HFFc6 (cell line): ENCODE measurements around the gene LMO1. TPM values are rescaled to one million over a fixed set of nuclear protein-coding genes. Genes with fewer than 3 reads are reported as not detected.
A peak's percentile ranks its signal among the peaks of the same experiment; 100 is the strongest.

Experiments
- DNase-seq: peaks from one replicate; pipeline ENCODE4 v3.0.0-alpha.2; 2018
- H3K27ac Mint-ChIP-seq: 2 replicates; pipeline ENCODE4 v1.8.0; 2020; ENCODE audit warnings: mild to moderate bottlenecking, mixed read lengths
- H3K27me3 Mint-ChIP-seq: 2 replicates; pipeline ENCODE4 v1.8.0; 2021; ENCODE audit warnings: mild to moderate bottlenecking, moderate library complexity, mixed read lengths; ENCODE audit not compliant: insufficient read depth
- H3K36me3 Mint-ChIP-seq: 2 replicates; pipeline ENCODE4 v1.8.0; 2021; ENCODE audit warnings: low read depth, mixed read lengths
- H3K4me1 Mint-ChIP-seq: 2 replicates; pipeline ENCODE4 v1.8.0; 2020; ENCODE audit warnings: low read depth, mixed read lengths
- H3K4me3 Mint-ChIP-seq: 2 replicates; pipeline ENCODE4 v1.8.0; 2020; ENCODE audit warnings: mild to moderate bottlenecking, moderate library complexity, mixed read lengths
- H3K9me3 Mint-ChIP-seq: 2 replicates; pipeline ENCODE4 v1.8.0; 2020; ENCODE audit warnings: mild to moderate bottlenecking, mixed read lengths
- total RNA-seq, 6 experiments: library from RNA; stranded (reverse); fragmentation: NEBNext Ultra II Directional; extraction: Animal tissue kit (Norgen Biotek cat#: 25700); gene quantifications; 2 replicates in 1 of 6; 3 replicates in 5 of 6; pipeline ENCODE4 v1.2.3, GENCODE V29; 2021
- TF ChIP-seq, protein P1 (sequence below): fragments of 200-600 bp; sonication (generic); IDR thresholded peaks from 2 replicates; pipeline ENCODE4 v1.5.0; 2021; ENCODE audit warnings: antibody characterized with exemption, mild to moderate bottlenecking

Gene LMO1
- total RNA-seq, 6 experiments from 2014 or later = not detected

DNA sequence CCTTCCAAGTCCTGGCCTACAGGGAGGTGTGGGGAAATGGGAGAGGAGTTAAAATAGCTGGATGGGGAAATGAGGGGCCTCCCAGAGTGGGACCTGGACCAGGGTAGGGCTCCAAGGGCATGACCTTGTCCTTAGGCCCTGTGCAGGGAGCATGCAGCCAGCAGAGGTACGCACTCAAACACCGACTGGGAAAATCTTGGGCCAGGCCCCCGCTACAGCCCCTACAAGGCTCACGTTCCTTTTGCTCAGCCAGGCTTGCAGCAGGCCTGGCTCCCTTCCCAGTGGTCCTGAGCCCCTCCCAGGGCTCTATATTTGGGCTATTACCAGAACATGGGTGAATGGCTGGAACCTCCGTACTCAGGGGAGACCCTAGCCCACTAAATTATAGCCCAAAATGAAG is 31.3 kb downstream of the LMO1 start:
- Mint-ChIP-seq H3K27ac (no peak overlapping the region), H3K27me3 (peaks cover 15% of the 10 kb centered on the region), H3K4me3 (no peak overlapping the region), H3K36me3 (no peaks in the 10 kb centered on the region), H3K9me3 (no peaks in the 10 kb centered on the region), H3K4me1 (peaks cover 27% of the 10 kb centered on the region)
- DNase-seq = no peak
- TF ChIP-seq, protein P1, sequence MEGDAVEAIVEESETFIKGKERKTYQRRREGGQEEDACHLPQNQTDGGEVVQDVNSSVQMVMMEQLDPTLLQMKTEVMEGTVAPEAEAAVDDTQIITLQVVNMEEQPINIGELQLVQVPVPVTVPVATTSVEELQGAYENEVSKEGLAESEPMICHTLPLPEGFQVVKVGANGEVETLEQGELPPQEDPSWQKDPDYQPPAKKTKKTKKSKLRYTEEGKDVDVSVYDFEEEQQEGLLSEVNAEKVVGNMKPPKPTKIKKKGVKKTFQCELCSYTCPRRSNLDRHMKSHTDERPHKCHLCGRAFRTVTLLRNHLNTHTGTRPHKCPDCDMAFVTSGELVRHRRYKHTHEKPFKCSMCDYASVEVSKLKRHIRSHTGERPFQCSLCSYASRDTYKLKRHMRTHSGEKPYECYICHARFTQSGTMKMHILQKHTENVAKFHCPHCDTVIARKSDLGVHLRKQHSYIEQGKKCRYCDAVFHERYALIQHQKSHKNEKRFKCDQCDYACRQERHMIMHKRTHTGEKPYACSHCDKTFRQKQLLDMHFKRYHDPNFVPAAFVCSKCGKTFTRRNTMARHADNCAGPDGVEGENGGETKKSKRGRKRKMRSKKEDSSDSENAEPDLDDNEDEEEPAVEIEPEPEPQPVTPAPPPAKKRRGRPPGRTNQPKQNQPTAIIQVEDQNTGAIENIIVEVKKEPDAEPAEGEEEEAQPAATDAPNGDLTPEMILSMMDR = no peak

DNA sequence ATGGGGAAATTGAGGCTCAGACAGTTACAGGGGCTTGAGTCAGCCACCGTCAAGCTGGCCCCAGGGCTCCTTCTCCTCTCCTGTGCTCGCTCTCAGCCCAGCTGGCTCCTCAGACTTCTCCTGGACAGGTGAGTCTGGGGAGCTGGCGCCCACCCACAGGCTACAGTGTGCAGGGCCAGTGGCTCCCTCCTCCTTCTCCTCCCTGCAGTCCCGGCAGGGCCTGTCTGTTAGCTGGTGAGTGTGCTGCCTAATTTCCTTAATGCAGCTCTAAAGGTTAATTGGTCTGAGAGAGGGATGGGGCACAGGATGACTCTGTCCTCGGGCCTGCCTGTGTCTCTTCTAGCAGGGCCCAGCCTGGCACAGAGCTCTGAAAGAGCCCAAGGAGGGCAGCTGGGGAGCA is 31.7 kb downstream of the LMO1 start:
- no peaks in the 10 kb centered on the region for H3K9me3 Mint-ChIP-seq
- no peak overlapping the region for H3K27ac Mint-ChIP-seq
- DNase-seq = no peak
- H3K36me3 Mint-ChIP-seq = no peaks in the 10 kb centered on the region
- peaks cover 15% of the 10 kb centered on the region for H3K27me3 Mint-ChIP-seq
- peaks cover 31% of the 10 kb centered on the region for H3K4me1 Mint-ChIP-seq
- TF ChIP-seq, protein P1 = no peak
- no peak overlapping the region for H3K4me3 Mint-ChIP-seq

DNA sequence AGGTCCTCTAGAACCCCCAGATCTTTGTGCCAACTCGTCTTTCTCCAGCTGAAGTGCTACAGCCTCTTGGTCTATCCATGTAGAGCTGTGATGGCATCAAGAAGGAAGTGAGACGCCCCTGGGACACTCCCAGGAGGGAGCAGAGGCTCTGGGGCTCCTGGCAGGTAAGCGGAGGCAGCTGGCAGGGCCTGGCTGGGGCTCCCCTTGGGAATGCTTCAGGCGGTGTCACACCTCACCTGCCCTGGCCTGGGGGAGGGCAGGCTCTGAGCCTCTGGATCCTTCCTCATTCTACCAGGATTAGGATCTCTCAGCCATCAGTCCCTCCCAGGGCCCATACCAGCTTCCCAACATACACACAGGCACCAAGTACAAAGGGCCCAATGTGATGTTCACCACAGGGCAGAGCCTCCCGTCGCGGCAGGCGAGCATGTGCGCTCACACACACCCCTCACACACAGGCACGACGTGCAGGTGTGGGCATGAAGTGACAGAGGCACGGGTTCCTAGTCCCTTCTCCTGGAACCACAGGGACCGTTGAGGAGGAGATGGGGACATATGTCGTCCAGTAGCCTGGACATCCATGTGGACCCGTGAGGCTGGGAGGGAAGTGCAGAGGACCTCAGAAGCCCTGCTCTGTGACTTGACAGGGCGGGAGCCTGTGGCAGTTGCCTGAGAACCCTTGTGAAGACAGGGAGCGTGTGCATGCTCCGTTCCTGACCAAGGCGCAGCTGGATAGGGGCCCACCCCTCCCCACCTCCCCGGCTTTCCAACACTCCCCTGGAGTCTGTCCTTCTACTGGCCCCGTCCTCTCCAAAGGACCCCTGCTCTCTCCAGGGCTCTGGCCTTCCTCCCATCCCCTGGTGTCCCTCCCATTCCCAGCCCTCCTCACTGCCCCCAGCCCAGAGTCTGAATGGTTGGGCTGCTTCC is 32.5 kb downstream of the LMO1 start:
- H3K36me3 Mint-ChIP-seq = no peaks in the 10 kb centered on the region
- no peaks in the 10 kb centered on the region for H3K9me3 Mint-ChIP-seq
- no peak for DNase-seq
- H3K27me3 Mint-ChIP-seq = peaks cover 10% of the 10 kb centered on the region
- peaks cover 31% of the 10 kb centered on the region for H3K4me1 Mint-ChIP-seq
- TF ChIP-seq, protein P1 = no peak
- H3K27ac Mint-ChIP-seq = no peak overlapping the region
- H3K4me3 Mint-ChIP-seq = no peak overlapping the region

DNA sequence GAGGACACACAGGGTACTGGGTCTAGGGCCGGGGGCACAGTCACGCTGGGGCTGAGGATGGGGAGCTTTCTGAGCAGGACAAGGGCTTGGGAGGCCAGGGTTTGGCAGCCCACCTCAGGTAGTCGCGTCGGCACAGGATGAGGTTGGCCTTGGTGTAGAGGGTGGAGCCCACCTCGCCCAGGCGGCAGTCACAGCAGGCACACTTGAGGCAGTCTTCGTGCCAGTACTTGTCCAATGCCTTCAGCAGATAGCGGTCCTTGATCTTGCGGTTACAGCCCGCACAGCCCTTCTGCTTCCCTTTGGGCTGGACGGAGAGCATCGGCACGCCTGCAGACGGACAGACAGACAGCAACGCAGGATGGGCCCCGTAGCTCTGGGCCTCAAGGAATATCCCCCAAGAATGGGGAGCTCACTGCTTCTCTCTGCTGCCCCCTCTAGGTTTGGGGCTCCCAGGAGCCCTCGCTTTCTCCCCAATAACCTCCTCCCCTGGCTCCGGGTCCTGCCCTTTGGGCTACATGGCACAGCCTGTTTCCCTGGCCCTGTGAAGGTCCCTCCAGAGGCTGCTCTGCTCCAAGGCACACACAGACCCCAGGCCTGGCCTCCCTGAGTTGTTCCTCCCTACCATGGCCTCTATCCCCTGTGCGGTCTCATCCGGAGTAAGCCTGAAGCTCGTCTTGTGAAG is 33.4 kb downstream of the LMO1 start:
- H3K36me3 Mint-ChIP-seq = no peaks in the 10 kb centered on the region
- TF ChIP-seq, protein P1 = peak; percentile 25; the same call in 1 of the 2 replicates
- no peaks in the 10 kb centered on the region for H3K9me3 Mint-ChIP-seq
- no peak for DNase-seq
- H3K4me1 Mint-ChIP-seq = peaks cover 26% of the 10 kb centered on the region
- H3K4me3 Mint-ChIP-seq = no peak overlapping the region
- H3K27ac Mint-ChIP-seq = no peak overlapping the region
- H3K27me3 Mint-ChIP-seq = peaks cover 9% of the 10 kb centered on the region

DNA sequence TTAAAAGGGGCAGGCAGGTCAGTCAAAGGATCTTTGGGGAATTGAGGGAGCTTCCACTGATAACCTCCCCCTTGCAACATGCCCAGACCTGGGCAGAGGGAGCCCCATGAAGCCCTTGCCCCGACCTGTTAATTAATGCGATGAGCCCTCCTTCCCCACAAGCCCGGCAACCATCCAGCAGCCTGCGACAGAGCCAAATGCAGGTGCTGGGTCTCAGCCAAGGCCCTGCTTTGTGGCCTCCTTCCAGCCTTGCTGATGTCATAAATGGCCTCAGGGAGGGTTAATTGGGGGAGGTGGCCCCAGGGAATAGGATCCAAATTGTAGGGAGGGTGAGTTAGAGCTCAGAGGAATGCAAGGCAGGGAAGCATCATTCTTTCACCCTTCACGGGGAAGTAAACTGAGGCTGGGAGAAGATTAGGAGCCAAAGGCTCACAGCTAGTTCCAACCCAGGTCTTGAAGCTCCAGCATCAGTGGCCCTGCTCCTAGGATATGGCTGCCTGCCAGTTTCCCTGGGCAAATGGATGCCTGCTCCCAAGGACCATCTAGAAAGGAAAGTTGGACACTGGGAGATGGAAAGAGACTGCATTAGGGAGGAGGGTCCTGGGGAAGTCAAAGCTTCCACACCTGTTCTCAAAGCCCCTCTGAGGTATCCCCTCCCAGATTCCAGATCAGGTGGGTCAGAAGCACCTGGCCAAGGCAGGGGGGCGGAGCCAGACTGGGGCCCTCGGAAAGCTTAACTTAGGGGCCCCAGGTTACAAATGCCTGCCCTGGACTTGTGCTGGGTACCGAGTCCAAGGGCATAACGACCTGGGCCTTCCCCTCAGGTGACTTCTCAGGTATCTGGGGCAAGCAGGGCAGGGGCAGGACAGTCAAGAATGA is 34.1 kb downstream of the LMO1 start:
- H3K27ac Mint-ChIP-seq = no peak overlapping the region

More for the DNA sequence above, 34.1 kb downstream of the LMO1 start:
- H3K4me1 Mint-ChIP-seq = peaks cover 19% of the 10 kb centered on the region
- H3K36me3 Mint-ChIP-seq = no peaks in the 10 kb centered on the region
- H3K4me3 Mint-ChIP-seq = no peak overlapping the region
- no peaks in the 10 kb centered on the region for H3K9me3 Mint-ChIP-seq
- DNase-seq = no peak
- H3K27me3 Mint-ChIP-seq = peaks cover 9% of the 10 kb centered on the region
- TF ChIP-seq, protein P1 = no peak
